Gastrocnemius medialis (tissue), 4 donors: Measurements from ENCODE around the gene TRIM14. TPM values are rescaled to one million over a fixed set of nuclear protein-coding genes. Genes with fewer than 3 reads are reported as not detected.

Experiments
- ATAC-seq, 2 donors: fragments of 150-250 bp; one replicate each; pipeline ENCODE4 v1.9.1; 2016
- DNase-seq, 2 donors: peaks; one replicate each; pipeline ENCODE4 v3.0.0-alpha.2; 2019
- H3K27ac ChIP-seq, 4 donors: fragments of 200-600 bp; sonication (generic); 1 replicate in 1 of 4; 2 replicates in 3 of 4; pipeline ENCODE4 v1.5.1; 2016 to 2018; ENCODE audit warnings: mild to moderate bottlenecking in 2 of 4, moderate library complexity in 1 of 4
- H3K27me3 ChIP-seq, 3 donors: fragments of 200-600 bp; sonication (generic) in 2 of 3; 1 replicate in 1 of 3; 2 replicates in 2 of 3; pipeline versions ENCODE4 v1.5.1 to v1.6.0; 2016 to 2019; ENCODE audit warnings: mild to moderate bottlenecking in 1 of 3, moderate library complexity in 1 of 3
- H3K36me3 ChIP-seq, 2 donors: fragments of 200-600 bp; sonication (generic) in 1 of 2; one replicate each; pipeline ENCODE4 v1.5.1; 2017 to 2018
- H3K4me1 ChIP-seq, 2 donors: fragments of 200-600 bp; sonication (generic) in 1 of 2; one replicate each; pipeline ENCODE4 v1.5.1; 2016 to 2017; ENCODE audit warnings: mild to moderate bottlenecking in 2 of 2
- H3K4me3 ChIP-seq, 4 donors: fragments of 200-600 bp; sonication (generic) in 3 of 4; 1 replicate in 1 of 4; 2 replicates in 3 of 4; pipeline ENCODE4 v1.5.1; 2016 to 2019; ENCODE audit warnings: mild to moderate bottlenecking in 2 of 4
- H3K9me3 ChIP-seq, 3 donors: fragments of 200-600 bp; sonication (generic) in 2 of 3; 1 replicate in 1 of 3; 2 replicates in 2 of 3; pipeline ENCODE4 v1.5.1; 2016 to 2019
- POLR2A ChIP-seq, 2 donors: fragments of 450-650 bp; IDR thresholded peaks; one replicate each; pipeline ENCODE4 v1.6.1; 2017; ENCODE audit warnings: antibody characterized with exemption in 2 of 2, mild to moderate bottlenecking in 2 of 2, moderate library complexity in 2 of 2
- in situ Hi-C, 4 donors: fragments of 200-750 bp; cut with MboI; loops; one replicate each; pipeline versions ENCODE4 v1.15.0 to v1.8.0; 2017; ENCODE audit warnings: low sequenced_read_pairs in 4 of 4
- intact Hi-C: fragments of 100-400 bp; cut with DNase I; formaldehyde crosslinking; loops from one replicate; pipeline ENCODE4 v1.15.1; 2023; ENCODE audit warnings: low total_unique reads
- total RNA-seq, 4 donors: library from RNA; depleted of rRNA; stranded (reverse); fragments of >200 nt; gene quantifications; one replicate each; pipeline versions ENCODE4 v1.1.0 to v1.2.3, GENCODE V29; 2016
- TF ChIP-seq, protein P1 (sequence below), 5 experiments: fragments of 450-650 bp in 3 of 5; fragments of 200-600 bp in 2 of 5; sonication (generic) in 2 of 5; IDR thresholded peaks in 4 of 5; conservative IDR thresholded peaks in 1 of 5; 1 replicate in 4 of 5; 2 replicates in 1 of 5; pipeline ENCODE4 v1.5.1; 2016 to 2019; ENCODE audit warnings: antibody characterized with exemption in 5 of 5, mild to moderate bottlenecking in 3 of 5, moderate library complexity in 3 of 5

Gene TRIM14, protein sequence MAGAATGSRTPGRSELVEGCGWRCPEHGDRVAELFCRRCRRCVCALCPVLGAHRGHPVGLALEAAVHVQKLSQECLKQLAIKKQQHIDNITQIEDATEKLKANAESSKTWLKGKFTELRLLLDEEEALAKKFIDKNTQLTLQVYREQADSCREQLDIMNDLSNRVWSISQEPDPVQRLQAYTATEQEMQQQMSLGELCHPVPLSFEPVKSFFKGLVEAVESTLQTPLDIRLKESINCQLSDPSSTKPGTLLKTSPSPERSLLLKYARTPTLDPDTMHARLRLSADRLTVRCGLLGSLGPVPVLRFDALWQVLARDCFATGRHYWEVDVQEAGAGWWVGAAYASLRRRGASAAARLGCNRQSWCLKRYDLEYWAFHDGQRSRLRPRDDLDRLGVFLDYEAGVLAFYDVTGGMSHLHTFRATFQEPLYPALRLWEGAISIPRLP
- total RNA-seq = 1 to 10 TPM; 1.1 to 3.2 (median 1.3) TPM

DNA sequence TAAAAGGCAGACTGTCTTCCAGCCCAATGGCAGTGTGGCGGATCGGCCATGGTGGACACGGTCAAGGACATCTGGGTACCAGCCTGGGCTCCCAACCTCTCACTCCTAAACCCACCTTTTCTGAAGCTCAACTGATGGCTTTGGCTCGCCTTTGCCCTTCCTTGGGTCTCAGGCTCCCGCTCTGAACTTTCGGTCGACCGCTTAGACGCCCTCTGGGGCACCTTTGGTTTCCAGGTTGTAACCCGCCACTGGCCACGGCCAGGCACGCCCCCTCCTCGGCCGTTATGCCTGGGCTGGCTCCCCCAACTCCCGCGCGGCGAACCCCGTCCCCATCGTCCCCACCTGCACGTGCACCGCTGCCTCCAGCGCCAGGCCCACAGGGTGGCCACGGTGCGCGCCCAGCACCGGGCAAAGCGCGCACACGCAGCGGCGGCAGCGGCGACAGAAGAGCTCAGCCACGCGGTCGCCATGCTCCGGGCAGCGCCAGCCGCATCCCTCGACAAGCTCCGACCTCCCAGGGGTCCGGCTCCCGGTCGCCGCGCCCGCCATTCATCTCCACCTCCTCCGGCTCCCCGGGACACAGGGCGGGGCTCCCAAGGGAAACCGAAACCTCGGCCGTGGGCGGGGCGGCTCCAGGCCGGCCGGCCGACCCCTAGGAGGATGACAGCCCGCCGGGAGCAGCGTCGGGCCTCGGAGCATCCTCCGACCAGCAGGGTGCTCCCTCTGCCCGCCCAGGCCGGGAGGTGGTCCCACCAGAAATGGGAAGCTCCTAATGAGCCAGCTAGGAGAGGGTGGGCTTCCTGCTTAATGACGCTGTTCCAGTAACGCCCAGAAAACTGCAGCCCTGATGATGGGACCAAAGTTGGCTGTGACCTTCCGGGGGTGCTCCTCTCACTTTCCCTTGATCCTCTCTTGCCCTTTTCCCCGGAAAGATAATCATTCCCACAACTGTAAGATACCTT lies at the start of gene TRIM14:
Gene TRIM14 (minus strand): TSS at position 583 of the 962 bp plus-strand sequence. CDS start 34 bp downstream, at position 549.
- TF ChIP-seq, protein P1, sequence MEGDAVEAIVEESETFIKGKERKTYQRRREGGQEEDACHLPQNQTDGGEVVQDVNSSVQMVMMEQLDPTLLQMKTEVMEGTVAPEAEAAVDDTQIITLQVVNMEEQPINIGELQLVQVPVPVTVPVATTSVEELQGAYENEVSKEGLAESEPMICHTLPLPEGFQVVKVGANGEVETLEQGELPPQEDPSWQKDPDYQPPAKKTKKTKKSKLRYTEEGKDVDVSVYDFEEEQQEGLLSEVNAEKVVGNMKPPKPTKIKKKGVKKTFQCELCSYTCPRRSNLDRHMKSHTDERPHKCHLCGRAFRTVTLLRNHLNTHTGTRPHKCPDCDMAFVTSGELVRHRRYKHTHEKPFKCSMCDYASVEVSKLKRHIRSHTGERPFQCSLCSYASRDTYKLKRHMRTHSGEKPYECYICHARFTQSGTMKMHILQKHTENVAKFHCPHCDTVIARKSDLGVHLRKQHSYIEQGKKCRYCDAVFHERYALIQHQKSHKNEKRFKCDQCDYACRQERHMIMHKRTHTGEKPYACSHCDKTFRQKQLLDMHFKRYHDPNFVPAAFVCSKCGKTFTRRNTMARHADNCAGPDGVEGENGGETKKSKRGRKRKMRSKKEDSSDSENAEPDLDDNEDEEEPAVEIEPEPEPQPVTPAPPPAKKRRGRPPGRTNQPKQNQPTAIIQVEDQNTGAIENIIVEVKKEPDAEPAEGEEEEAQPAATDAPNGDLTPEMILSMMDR (IDR thresholded peaks at IDR 0.05 in 4 of 5, conservative IDR thresholded peaks at IDR 0.05 in 1 of 5) = no peak
- TF ChIP-seq POLR2A (IDR thresholded peaks at IDR 0.05) = no peak
- H3K36me3 ChIP-seq = no peaks in the 10 kb centered on the region
- intact Hi-C loops = no loop called here
- H3K27ac ChIP-seq = peak within 1 kb of the TSS in 3 of 4 donors; percentile 15 to 18 (median 16)
- in situ Hi-C loops = no loop called here
- H3K27me3 ChIP-seq = peaks cover 0 to 3% (median 0%) of the 10 kb centered on the region in 3 donors
- H3K9me3 ChIP-seq = no peaks in the 10 kb centered on the region
- DNase-seq (no peak), ATAC-seq (peak in 1 of 2 donors; percentile 33)
- H3K4me3 ChIP-seq = peak within 1 kb of the TSS; percentile 60 to 89 (median 64)
- peaks cover 0 to 5% of the 10 kb centered on the region in 2 donors for H3K4me1 ChIP-seq

DNA sequence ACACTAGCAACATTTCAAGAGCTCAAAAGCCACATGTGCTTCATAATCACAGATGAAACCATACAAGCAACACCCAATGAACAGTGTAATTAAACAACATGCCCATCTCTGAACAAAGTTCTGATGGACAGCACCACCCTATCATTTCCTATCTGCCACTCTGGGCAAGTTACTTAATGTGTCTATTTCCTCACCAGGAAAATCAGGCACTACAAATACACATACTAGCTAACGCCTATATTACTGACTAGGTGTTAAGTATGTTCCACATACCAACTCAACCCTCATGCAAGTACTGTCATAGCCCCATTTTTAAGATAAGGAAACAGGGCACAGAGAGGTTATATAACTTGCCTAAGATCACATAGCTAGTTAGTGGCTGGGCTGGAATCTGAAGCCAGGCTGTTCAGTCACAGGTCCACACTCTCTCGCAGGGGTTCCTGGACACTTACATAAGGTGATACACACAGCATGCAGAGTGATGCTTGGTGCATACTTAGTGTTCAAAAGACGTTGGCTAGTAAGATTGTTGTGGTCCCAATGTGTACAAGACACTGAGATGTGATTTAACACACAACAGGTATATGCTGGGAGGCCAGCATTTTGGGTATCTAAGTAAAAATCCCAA lies 49.2 kb upstream of the TRIM14 start:
- intact Hi-C loops (no loop called here), in situ Hi-C loops (no loop called here)
- ATAC-seq (no peak), DNase-seq (no peak)
- no peaks in the 10 kb centered on the region for H3K4me1 ChIP-seq
- H3K9me3 ChIP-seq = no peaks in the 10 kb centered on the region
- H3K27ac ChIP-seq = no peak overlapping the region
- H3K27me3 ChIP-seq = no peaks in the 10 kb centered on the region
- H3K36me3 ChIP-seq = no peaks in the 10 kb centered on the region
- TF ChIP-seq, protein P1 (IDR thresholded peaks at IDR 0.05 in 4 of 5, conservative IDR thresholded peaks at IDR 0.05 in 1 of 5) = no peak
- no peak for TF ChIP-seq POLR2A (IDR thresholded peaks at IDR 0.05)
- no peak overlapping the region for H3K4me3 ChIP-seq

DNA sequence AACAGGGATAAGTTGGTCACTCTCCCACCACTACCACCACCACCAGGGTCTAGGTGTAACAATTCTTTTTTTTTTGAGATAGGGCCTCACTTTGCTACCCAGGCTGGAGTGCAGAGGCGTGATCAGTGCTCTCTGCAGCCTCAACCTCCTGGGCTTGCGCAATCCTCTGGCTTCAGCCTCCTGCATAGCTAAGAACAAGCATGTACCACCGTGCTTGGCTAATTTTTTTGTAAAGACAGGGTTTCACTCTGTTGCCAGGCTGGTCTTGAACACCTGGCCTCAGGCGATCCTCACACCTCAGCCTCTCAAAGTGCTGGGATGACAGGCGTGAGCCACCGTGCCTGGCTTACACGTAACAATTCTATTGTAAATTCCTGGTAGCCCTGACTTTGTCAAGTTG lies 45.9 kb upstream of the TRIM14 start:
- no peak for ATAC-seq
- no peak for DNase-seq
- no peak overlapping the region for H3K4me3 ChIP-seq
- no peaks in the 10 kb centered on the region for H3K36me3 ChIP-seq
- no peaks in the 10 kb centered on the region for H3K4me1 ChIP-seq
- no peaks in the 10 kb centered on the region for H3K27me3 ChIP-seq
- no peak for TF ChIP-seq POLR2A (IDR thresholded peaks at IDR 0.05)
- TF ChIP-seq, protein P1 (IDR thresholded peaks at IDR 0.05 in 4 of 5, conservative IDR thresholded peaks at IDR 0.05 in 1 of 5) = no peak
- intact Hi-C loops (no loop called here), in situ Hi-C loops (no loop called here)
- no peak overlapping the region for H3K27ac ChIP-seq
- no peaks in the 10 kb centered on the region for H3K9me3 ChIP-seq

DNA sequence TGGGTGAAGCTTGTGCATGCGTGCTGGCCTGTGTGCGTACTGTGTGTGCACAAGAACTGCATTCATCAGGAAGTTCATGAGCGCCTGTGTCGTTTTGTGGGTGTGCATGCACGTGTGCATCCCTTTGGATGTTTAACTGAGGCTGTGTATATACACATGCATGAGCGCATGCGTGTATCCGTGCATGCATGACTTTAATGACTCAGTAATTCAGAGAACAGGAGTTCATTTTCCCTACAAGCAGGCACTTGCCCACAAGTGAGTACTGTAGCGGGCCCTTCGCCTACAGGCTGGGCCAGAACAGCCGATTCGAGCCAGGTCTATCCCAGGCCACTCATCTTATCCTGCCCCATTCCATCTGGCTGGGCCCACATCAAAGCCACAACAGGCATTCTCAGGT lies 43.6 kb upstream of the TRIM14 start:
- in situ Hi-C loops = no loop called here
- ATAC-seq (no peak), DNase-seq (no peak)
- Histone ChIP-seq H3K9me3 (no peaks in the 10 kb centered on the region), H3K4me3 (no peak overlapping the region), H3K36me3 (no peaks in the 10 kb centered on the region), H3K4me1 (no peaks in the 10 kb centered on the region), H3K27me3 (no peaks in the 10 kb centered on the region), H3K27ac (no peak overlapping the region)
- TF ChIP-seq POLR2A (IDR thresholded peaks at IDR 0.05) = no peak
- TF ChIP-seq, protein P1 (IDR thresholded peaks at IDR 0.05 in 4 of 5, conservative IDR thresholded peaks at IDR 0.05 in 1 of 5) = no peak
- intact Hi-C loops = no loop called here
